Measurements from ENCODE around the gene ECE1. TPM values are rescaled to one million over a fixed set of nuclear protein-coding genes. Genes with fewer than 3 reads are reported as not detected.
A peak's percentile ranks its signal among the peaks of the same experiment; 100 is the strongest.

The ECE1 gene
- total RNA-seq, 5 donors from 2014 or later (not counting 1 experiment from before 2014, with no cell fraction given) = 81.0 to 94.5 (median 87.1) TPM

DNA sequence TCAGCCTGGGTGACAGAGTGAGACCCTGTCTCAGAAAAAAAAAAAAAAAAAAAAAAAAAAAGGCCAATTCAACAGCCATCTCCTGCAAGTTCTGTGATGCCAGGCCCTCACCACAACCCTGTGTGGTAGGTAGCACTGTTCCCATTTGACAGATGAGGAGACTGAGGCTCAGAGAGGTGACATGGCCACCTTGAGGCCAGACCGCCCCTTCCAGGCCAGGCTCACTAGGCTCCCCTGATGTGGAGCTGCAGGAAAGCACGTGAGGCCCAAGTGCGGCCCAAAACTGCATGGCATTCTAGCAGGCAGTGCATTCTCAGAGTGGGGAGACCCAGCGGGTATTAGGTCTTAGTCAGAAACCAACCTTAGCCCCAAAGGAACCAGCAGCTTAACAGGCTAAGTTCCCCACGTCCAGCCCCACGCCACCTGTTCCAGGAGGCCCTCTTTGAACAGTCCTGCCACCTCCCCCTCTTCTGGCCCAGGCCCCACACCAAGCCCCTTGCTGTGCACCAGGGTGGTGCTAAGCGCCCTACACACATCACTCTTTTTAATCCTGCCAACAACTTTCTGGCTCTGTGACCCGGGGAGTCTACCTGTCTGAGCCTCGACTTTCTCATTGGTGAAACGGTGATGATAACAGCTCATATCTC lies 11.7 kb upstream of the ECE1 start:
- no peaks in the 10 kb centered on the region for H3K9me3 ChIP-seq
- H3K27me3 ChIP-seq (replicated peaks in 1 of 2; ENCODE audit: control insufficient read depth in 2 of 2, extremely low read depth in 1 of 2, insufficient read depth in 2 of 2, low read length in 1 of 2) = no peaks in the 10 kb centered on the region
- Mint-ChIP-seq H3K4me3 (no peak overlapping the region), H3K4me1 (peaks cover 70 to 80% (median 74%) of the 10 kb centered on the region in 3 donors), H3K36me3 (peaks cover 7% of the 10 kb centered on the region), H3K9me3 (no peaks in the 10 kb centered on the region), H3K27ac (peak overlapping the region; percentile 25 to 72), H3K27me3 (no peaks in the 10 kb centered on the region)
- POLR2A ChIA-PET = interaction anchor here in 1 of 2 donors (0.7 kb wide), 1 partner anchor 90 kb away, joined by 10 read pairs; no protein-coding TSS in a partner anchor
- DNase-seq = no peak
- H3K36me3 ChIP-seq (ENCODE audit: control insufficient read depth in 2 of 2, extremely low read depth in 1 of 2, insufficient read depth in 1 of 2, low read length in 1 of 2) = peaks cover 0 to 4% of the 10 kb centered on the region in 2 donors
- H3K4me1 ChIP-seq (ENCODE audit: control insufficient read depth in 1 of 2, extremely low read depth in 1 of 2, insufficient read depth in 2 of 2, low read length in 2 of 2) = peaks cover 12 to 64% of the 10 kb centered on the region in 2 experiments
- no peak overlapping the region for H3K27ac ChIP-seq (ENCODE audit: low read length)
- CTCF ChIA-PET = interaction anchor here in 1 of 2 donors (0.7 to 0.9 kb wide), 2 partner anchors 35 to 70 kb away, joined by 3 read pairs; no protein-coding TSS in a partner anchor
- ATAC-seq (replicated peaks in 1 of 4) = no peak
- WGBS (ENCODE audit: insufficient coverage) = 94% methylated on average over 10 of the region's 10 CpGs
- H3K4me3 ChIP-seq (ENCODE audit: control insufficient read depth in 1 of 2, extremely low read depth in 1 of 2, low read length in 1 of 2) = no peak overlapping the region

DNA sequence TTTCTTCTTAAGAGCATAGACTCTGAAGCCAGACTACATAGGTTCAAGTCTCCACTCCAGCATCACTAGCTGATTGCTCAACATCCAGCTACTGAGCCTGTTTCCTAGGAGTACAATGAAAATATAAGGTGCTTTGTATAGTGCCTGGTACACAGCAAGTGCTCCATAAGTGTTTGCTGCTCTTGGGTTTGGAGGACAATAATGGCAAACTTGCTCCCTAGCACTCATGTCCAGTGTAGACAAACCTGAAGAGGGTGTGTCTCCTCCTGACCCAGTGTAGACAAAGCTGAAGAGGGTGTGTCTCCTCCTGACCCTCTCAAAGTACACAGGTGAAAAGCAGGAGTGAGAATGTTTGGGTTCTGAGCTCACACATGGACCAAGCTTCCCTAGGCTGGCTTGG lies 10.5 kb upstream of the ECE1 start:
- peak overlapping the region; percentile 73 to 86 for H3K27ac Mint-ChIP-seq
- CTCF ChIA-PET = interaction anchor here in 1 of 2 donors (0.9 to 1.6 kb wide), 3 partner anchors 20 to 69 kb away, joined by 3 to 7 read pairs (median 4); no protein-coding TSS in a partner anchor
- Histone ChIP-seq H3K36me3 (ENCODE audit: control insufficient read depth in 2 of 2, extremely low read depth in 1 of 2, insufficient read depth in 1 of 2, low read length in 1 of 2) (peaks cover 0 to 4% of the 10 kb centered on the region in 2 donors), H3K4me1 (ENCODE audit: control insufficient read depth in 1 of 2, extremely low read depth in 1 of 2, insufficient read depth in 2 of 2, low read length in 2 of 2) (peaks cover 15 to 68% of the 10 kb centered on the region in 2 experiments), H3K9me3 (no peaks in the 10 kb centered on the region), H3K4me3 (ENCODE audit: control insufficient read depth in 1 of 2, extremely low read depth in 1 of 2, low read length in 1 of 2) (no peak overlapping the region), H3K27ac (ENCODE audit: low read length) (no peak overlapping the region), H3K27me3 (replicated peaks in 1 of 2; ENCODE audit: control insufficient read depth in 2 of 2, extremely low read depth in 1 of 2, insufficient read depth in 2 of 2, low read length in 1 of 2) (no peaks in the 10 kb centered on the region)
- H3K9me3 Mint-ChIP-seq = no peaks in the 10 kb centered on the region
- DNase-seq (no peak), ATAC-seq (replicated peaks in 1 of 4) (no peak)
- no peaks in the 10 kb centered on the region for H3K27me3 Mint-ChIP-seq
- H3K4me3 Mint-ChIP-seq = no peak overlapping the region
- peaks cover 74 to 84% (median 79%) of the 10 kb centered on the region in 3 donors for H3K4me1 Mint-ChIP-seq
- H3K36me3 Mint-ChIP-seq = peaks cover 7% of the 10 kb centered on the region
- POLR2A ChIA-PET = interaction anchor here in 1 of 2 donors (0.6 kb wide), 1 partner anchor 16 kb away, joined by 4 read pairs; no protein-coding TSS in a partner anchor

DNA sequence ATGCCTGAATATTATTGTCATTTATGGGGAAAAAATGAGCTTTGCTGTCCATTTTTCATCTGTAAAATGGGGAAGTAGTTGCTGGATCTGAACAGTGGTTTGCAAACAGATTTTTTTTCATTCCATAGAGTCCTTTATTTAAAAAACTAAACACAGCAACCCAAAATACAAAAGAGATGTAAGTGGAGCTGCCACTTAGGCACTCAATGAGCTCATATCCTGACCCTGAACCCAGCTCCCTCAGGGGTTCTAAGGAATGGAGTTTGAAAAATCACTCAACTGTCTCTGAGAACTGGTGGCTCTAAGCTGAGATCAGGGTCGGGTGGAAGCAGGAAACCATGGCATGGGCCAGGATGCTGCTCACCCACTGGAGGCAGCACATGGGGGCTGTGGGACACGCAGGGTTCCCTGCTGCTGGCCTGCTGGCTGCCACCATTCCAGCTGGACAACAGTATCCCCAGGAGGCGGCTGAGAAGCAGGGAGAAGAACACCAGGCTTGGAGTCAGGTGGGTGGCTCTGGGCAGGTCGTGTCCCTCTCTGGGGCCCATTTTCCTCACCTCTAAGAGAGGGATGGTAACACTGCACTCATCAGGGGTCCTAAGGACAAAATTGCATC lies 9.6 kb upstream of the ECE1 start:
- DNase-seq (no peak), ATAC-seq (replicated peaks in 1 of 4) (peak in 1 of 4 experiments; percentile 28)
- POLR2A ChIA-PET = interaction anchor here in 1 of 2 donors (0.6 kb wide), 1 partner anchor 360 kb away, joined by 4 read pairs; no protein-coding TSS in a partner anchor
- peaks cover 24 to 75% of the 10 kb centered on the region in 2 experiments for H3K4me1 ChIP-seq (ENCODE audit: control insufficient read depth in 1 of 2, extremely low read depth in 1 of 2, insufficient read depth in 2 of 2, low read length in 2 of 2)
- H3K4me3 Mint-ChIP-seq = peak overlapping the region in 1 of 3 donors; percentile 12
- CTCF ChIA-PET = interaction anchor here (0.9 to 2.2 kb wide), 5 partner anchors 21 to 34 kb away, joined by 3 to 9 read pairs (median 4); no protein-coding TSS in a partner anchor
- no peaks in the 10 kb centered on the region for H3K9me3 Mint-ChIP-seq
- no peak overlapping the region for H3K4me3 ChIP-seq (ENCODE audit: control insufficient read depth in 1 of 2, extremely low read depth in 1 of 2, low read length in 1 of 2)
- no peaks in the 10 kb centered on the region for H3K27me3 ChIP-seq (replicated peaks in 1 of 2; ENCODE audit: control insufficient read depth in 2 of 2, extremely low read depth in 1 of 2, insufficient read depth in 2 of 2, low read length in 1 of 2)
- peaks cover 0 to 4% of the 10 kb centered on the region in 2 donors for H3K36me3 ChIP-seq (ENCODE audit: control insufficient read depth in 2 of 2, extremely low read depth in 1 of 2, insufficient read depth in 1 of 2, low read length in 1 of 2)
- H3K36me3 Mint-ChIP-seq = peaks cover 7% of the 10 kb centered on the region
- H3K27me3 Mint-ChIP-seq = no peaks in the 10 kb centered on the region
- H3K27ac ChIP-seq (ENCODE audit: low read length) = peak overlapping the region; percentile 65
- peak overlapping the region; percentile 98 to 99 for H3K27ac Mint-ChIP-seq
- H3K9me3 ChIP-seq = no peaks in the 10 kb centered on the region
- WGBS (ENCODE audit: insufficient coverage) = 59% methylated on average over 2 of the region's 4 CpGs
- H3K4me1 Mint-ChIP-seq = peaks cover 76 to 85% (median 79%) of the 10 kb centered on the region in 3 donors

DNA sequence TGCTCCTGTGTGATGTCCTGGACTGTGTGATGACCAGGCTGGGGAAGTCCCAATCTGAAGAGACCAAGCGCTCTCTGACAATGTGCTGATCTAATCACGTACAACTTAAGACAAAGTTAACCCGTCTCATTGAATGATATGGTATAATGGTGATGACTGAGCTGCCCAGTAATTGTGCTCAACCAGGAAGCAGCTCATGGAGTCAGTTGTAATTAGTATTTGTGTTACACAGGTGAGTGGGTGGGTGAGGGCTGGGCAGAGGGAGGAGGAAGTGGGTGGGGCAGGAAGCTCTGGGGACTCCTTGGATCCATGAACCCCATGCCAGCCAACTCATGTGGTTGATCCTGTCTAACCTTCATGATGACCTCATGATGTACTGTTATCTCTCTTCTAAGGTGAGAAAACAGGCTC lies 8.7 kb upstream of the ECE1 start:
- Mint-ChIP-seq H3K36me3 (peaks cover 7% of the 10 kb centered on the region), H3K27ac (peak overlapping the region; percentile 98 to 99), H3K27me3 (no peaks in the 10 kb centered on the region), H3K4me1 (peaks cover 78 to 87% (median 81%) of the 10 kb centered on the region in 3 donors), H3K9me3 (no peaks in the 10 kb centered on the region), H3K4me3 (peak overlapping the region in 2 of 3 donors; percentile 31 to 55)
- Histone ChIP-seq H3K4me1 (ENCODE audit: control insufficient read depth in 1 of 2, extremely low read depth in 1 of 2, insufficient read depth in 2 of 2, low read length in 2 of 2) (peaks cover 28 to 84% of the 10 kb centered on the region in 2 experiments), H3K27ac (ENCODE audit: low read length) (peak overlapping the region; percentile 65), H3K9me3 (no peaks in the 10 kb centered on the region), H3K27me3 (replicated peaks in 1 of 2; ENCODE audit: control insufficient read depth in 2 of 2, extremely low read depth in 1 of 2, insufficient read depth in 2 of 2, low read length in 1 of 2) (no peaks in the 10 kb centered on the region), H3K4me3 (ENCODE audit: control insufficient read depth in 1 of 2, extremely low read depth in 1 of 2, low read length in 1 of 2) (no peak overlapping the region), H3K36me3 (ENCODE audit: control insufficient read depth in 2 of 2, extremely low read depth in 1 of 2, insufficient read depth in 1 of 2, low read length in 1 of 2) (peaks cover 0 to 4% of the 10 kb centered on the region in 2 donors)
- 79% methylated on average over 2 of the region's 3 CpGs for WGBS (ENCODE audit: insufficient coverage)
- DNase-seq (no peak), ATAC-seq (replicated peaks in 1 of 4) (no peak)
- POLR2A ChIA-PET = interaction anchor here in 1 of 2 donors (0.6 kb wide), 1 partner anchor 13 kb away, joined by 5 read pairs; no protein-coding TSS in a partner anchor
- CTCF ChIA-PET = interaction anchor here (0.9 to 2.2 kb wide), 4 partner anchors 22 to 35 kb away, joined by 3 to 9 read pairs (median 5); no protein-coding TSS in a partner anchor

DNA sequence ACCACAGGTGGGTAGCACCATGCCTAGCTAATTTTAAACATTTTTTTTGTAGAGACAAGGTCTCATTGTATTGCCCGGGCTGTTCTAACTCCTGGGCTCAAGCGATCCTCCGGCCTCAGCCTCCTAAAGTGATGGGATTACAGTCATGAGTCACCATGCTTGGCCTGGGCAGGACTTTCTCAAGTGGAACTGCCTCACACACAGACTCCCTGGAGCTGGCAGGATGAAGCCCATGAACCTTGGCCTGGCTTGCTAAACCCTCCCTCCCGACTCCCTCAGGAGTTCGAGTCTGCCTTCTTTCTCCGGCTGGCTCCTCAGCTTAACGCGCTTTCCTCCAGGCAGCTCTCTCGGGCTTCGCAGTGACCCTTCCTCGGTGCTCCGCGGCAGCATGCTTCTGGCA lies 7.7 kb upstream of the ECE1 start:
- peak overlapping the region; percentile 98 to 99 for H3K27ac Mint-ChIP-seq
- ATAC-seq (replicated peaks in 1 of 4) = no peak
- ChIA-PET POLR2A (no interaction called here), CTCF (interaction anchor here in 1 of 2 donors (2.2 kb wide), 1 partner anchor 36 kb away, joined by 9 read pairs; no protein-coding TSS in a partner anchor)
- H3K4me3 Mint-ChIP-seq = peak overlapping the region in 1 of 3 donors; percentile 17
- DNase-seq = no peak
- H3K36me3 Mint-ChIP-seq = peaks cover 7% of the 10 kb centered on the region
- no peaks in the 10 kb centered on the region for H3K9me3 Mint-ChIP-seq
- Histone ChIP-seq H3K4me1 (ENCODE audit: control insufficient read depth in 1 of 2, extremely low read depth in 1 of 2, insufficient read depth in 2 of 2, low read length in 2 of 2) (peaks cover 32 to 86% of the 10 kb centered on the region in 2 experiments), H3K27me3 (replicated peaks in 1 of 2; ENCODE audit: control insufficient read depth in 2 of 2, extremely low read depth in 1 of 2, insufficient read depth in 2 of 2, low read length in 1 of 2) (no peaks in the 10 kb centered on the region), H3K36me3 (ENCODE audit: control insufficient read depth in 2 of 2, extremely low read depth in 1 of 2, insufficient read depth in 1 of 2, low read length in 1 of 2) (peaks cover 0 to 4% of the 10 kb centered on the region in 2 donors), H3K4me3 (ENCODE audit: control insufficient read depth in 1 of 2, extremely low read depth in 1 of 2, low read length in 1 of 2) (no peak overlapping the region), H3K9me3 (no peaks in the 10 kb centered on the region), H3K27ac (ENCODE audit: low read length) (peak overlapping the region; percentile 65)
- WGBS (ENCODE audit: insufficient coverage) = 97% methylated on average over 13 of the region's 13 CpGs
- H3K27me3 Mint-ChIP-seq = no peaks in the 10 kb centered on the region
- peaks cover 84 to 90% (median 84%) of the 10 kb centered on the region in 3 donors for H3K4me1 Mint-ChIP-seq

Data from T-cell (primary cell).